GM23248 (cell line): ENCODE measurements around the gene THADA.

ENCODE experiments used
- EZH2 ChIP-seq: fragments of 200-600 bp; sonication (generic); IDR thresholded peaks from 2 replicates; pipeline ENCODE4 v1.6.1; 2018; ENCODE audit warnings: antibody characterized with exemption, mild to moderate bottlenecking; ENCODE audit not compliant: insufficient read depth, poor library complexity, severe bottlenecking
- EZH2phosphoT487 ChIP-seq: fragments of 200-600 bp; sonication (generic); IDR thresholded peaks from 2 replicates; pipeline ENCODE4 v1.6.1; 2018; ENCODE audit warnings: antibody characterized with exemption, moderate library complexity, mild to moderate bottlenecking, low read depth; ENCODE audit not compliant: insufficient read depth

DNA sequence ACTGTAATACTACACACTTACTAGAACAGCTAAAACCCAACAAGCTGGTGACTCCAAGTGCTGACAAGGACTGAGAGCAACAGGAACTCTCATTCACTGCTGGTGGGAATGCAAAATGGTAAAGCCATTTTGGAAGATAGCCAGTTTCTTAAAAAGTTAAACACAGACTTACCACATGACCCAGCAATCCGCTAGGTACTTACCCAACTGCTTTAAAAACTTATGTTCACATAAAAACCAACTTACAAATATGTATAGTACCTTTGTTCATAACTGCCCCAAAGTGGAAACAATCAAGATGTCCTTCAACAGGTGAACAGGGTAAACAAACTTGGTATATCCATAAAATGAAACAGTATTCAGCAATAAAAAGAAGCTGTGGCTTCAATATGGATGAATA is 216.3 kb downstream of the THADA start:
- no peak for TF ChIP-seq EZH2phosphoT487
- TF ChIP-seq EZH2, result no peak
